GM12892 (cell line): ENCODE measurements around the gene CNTN5.

ENCODE experiments used
- POLR2A ChIP-seq: IDR thresholded peaks from 2 replicates; pipeline ENCODE4 v1.6.1; 2011; ENCODE audit warnings: low read depth, low read length, control low read depth
- POLR2AphosphoS5 ChIP-seq: IDR thresholded peaks from 2 replicates; pipeline ENCODE4 v1.6.1; 2011; ENCODE audit warnings: low read depth, low read length, control low read depth

- TF ChIP-seq POLR2A (no peak), POLR2AphosphoS5 (no peak)
These were observed 1112.4 kb downstream of the CNTN5 start for GRCh38 chr11:100133114-100133513.
